Measurements from ENCODE around the gene SLITRK5. TPM values are rescaled to one million over a fixed set of nuclear protein-coding genes. Genes with fewer than 3 reads are reported as not detected.

SLITRK5 gene
- total RNA-seq, result under 1 TPM; 0.02 to 0.03 TPM

- Mint-ChIP-seq H3K9me3 (no peaks in the 10 kb centered on the region), H3K27me3 (peaks cover 20 to 38% of the 10 kb centered on the region in 2 donors), H3K36me3 (peaks cover 6% of the 10 kb centered on the region), H3K4me3 (peak within 1 kb of the TSS; percentile 78), H3K27ac (no peak within 1 kb of the TSS), H3K4me1 (ENCODE audit: low read depth in 2 of 2) (peaks cover 24 to 25% of the 10 kb centered on the region in 2 donors)
- DNase-seq (ENCODE audit: low spot score), result peak; percentile 75
- peak; percentile 94 to 96 for ATAC-seq
These were observed at the start of gene SLITRK5 for GRCh38 chr13:87671031-87671752. SLITRK5 (plus strand) TSS chr13:87671371; CDS start chr13:87675389, 4,018 bp downstream.

GRCh38 chr13:87622971-87623370, 48.2 kb upstream of the SLITRK5 start:
- H3K36me3 Mint-ChIP-seq, result no peaks in the 10 kb centered on the region
- no peak overlapping the region for H3K4me3 Mint-ChIP-seq
- DNase-seq (ENCODE audit: low spot score) (no peak), ATAC-seq (no peak)
- H3K27ac Mint-ChIP-seq, result no peak overlapping the region
- peaks cover 9% of the 10 kb centered on the region for H3K9me3 Mint-ChIP-seq
- H3K4me1 Mint-ChIP-seq (ENCODE audit: low read depth in 2 of 2), result no peaks in the 10 kb centered on the region
- no peaks in the 10 kb centered on the region for H3K27me3 Mint-ChIP-seq

GRCh38 chr13:87656306-87656705, 14.9 kb upstream of the SLITRK5 start:
- Mint-ChIP-seq H3K4me1 (ENCODE audit: low read depth in 2 of 2) (no peaks in the 10 kb centered on the region), H3K27me3 (peaks cover 0 to 5% of the 10 kb centered on the region in 2 donors), H3K27ac (no peak overlapping the region), H3K36me3 (no peaks in the 10 kb centered on the region), H3K9me3 (no peaks in the 10 kb centered on the region), H3K4me3 (no peak overlapping the region)
- ATAC-seq, result no peak
- DNase-seq (ENCODE audit: low spot score), result no peak

GRCh38 chr13:87661471-87661870, 9.7 kb upstream of the SLITRK5 start:
- Mint-ChIP-seq H3K4me1 (ENCODE audit: low read depth in 2 of 2) (no peaks in the 10 kb centered on the region), H3K36me3 (no peaks in the 10 kb centered on the region), H3K27ac (no peak overlapping the region), H3K27me3 (peaks cover 0 to 6% of the 10 kb centered on the region in 2 donors), H3K9me3 (no peaks in the 10 kb centered on the region), H3K4me3 (no peak overlapping the region)
- DNase-seq (ENCODE audit: low spot score) (no peak), ATAC-seq (no peak)

- H3K27ac Mint-ChIP-seq, result no peak overlapping the region
- no peaks in the 10 kb centered on the region for H3K9me3 Mint-ChIP-seq
- H3K4me1 Mint-ChIP-seq (ENCODE audit: low read depth in 2 of 2), result peaks cover 9% of the 10 kb centered on the region in 2 donors
- ATAC-seq, result no peak
- no peaks in the 10 kb centered on the region for H3K36me3 Mint-ChIP-seq
- peaks cover 8 to 9% of the 10 kb centered on the region in 2 donors for H3K27me3 Mint-ChIP-seq
- no peak overlapping the region for H3K4me3 Mint-ChIP-seq
- no peak for DNase-seq (ENCODE audit: low spot score)
These were observed 4.3 kb upstream of the SLITRK5 start for GRCh38 chr13:87666831-87667230.

- Mint-ChIP-seq H3K4me1 (ENCODE audit: low read depth in 2 of 2) (peaks cover 11 to 12% of the 10 kb centered on the region in 2 donors), H3K27ac (no peak overlapping the region), H3K27me3 (peaks cover 10 to 13% of the 10 kb centered on the region in 2 donors), H3K4me3 (no peak overlapping the region), H3K36me3 (peaks cover 4% of the 10 kb centered on the region), H3K9me3 (no peaks in the 10 kb centered on the region)
- no peak for DNase-seq (ENCODE audit: low spot score)
- ATAC-seq, result no peak
These were observed 3.5 kb upstream of the SLITRK5 start for GRCh38 chr13:87667686-87668085.

GRCh38 chr13:87669379-87669978, 1.7 kb upstream of the SLITRK5 start:
- peaks cover 20 to 30% of the 10 kb centered on the region in 2 donors for H3K27me3 Mint-ChIP-seq

GRCh38 chr13:87671753-87672605, 808 bp downstream of the SLITRK5 start:
- ATAC-seq (peak; percentile 34 to 59), DNase-seq (ENCODE audit: low spot score) (no peak)
- peak overlapping the region; percentile 92 for H3K4me3 Mint-ChIP-seq
- peaks cover 6% of the 10 kb centered on the region for H3K36me3 Mint-ChIP-seq
- no peaks in the 10 kb centered on the region for H3K9me3 Mint-ChIP-seq
- peaks cover 24 to 25% of the 10 kb centered on the region in 2 donors for H3K4me1 Mint-ChIP-seq (ENCODE audit: low read depth in 2 of 2)
- H3K27me3 Mint-ChIP-seq, result peaks cover 19 to 38% of the 10 kb centered on the region in 2 donors
- H3K27ac Mint-ChIP-seq, result no peak overlapping the region

More at GRCh38 chr13:87669379-87669978, 1.7 kb upstream of the SLITRK5 start:
- no peaks in the 10 kb centered on the region for H3K9me3 Mint-ChIP-seq
- DNase-seq (ENCODE audit: low spot score), result no peak
- ATAC-seq, result no peak
- no peak overlapping the region for H3K4me3 Mint-ChIP-seq
- H3K36me3 Mint-ChIP-seq, result peaks cover 6% of the 10 kb centered on the region
- no peak overlapping the region for H3K27ac Mint-ChIP-seq
- H3K4me1 Mint-ChIP-seq (ENCODE audit: low read depth in 2 of 2), result peaks cover 24 to 25% of the 10 kb centered on the region in 2 donors

GRCh38 chr13:87674247-87674738, 3.1 kb downstream of the SLITRK5 start:
- Mint-ChIP-seq H3K27me3 (peaks cover 28 to 38% of the 10 kb centered on the region in 2 donors), H3K27ac (no peak overlapping the region), H3K4me3 (peak overlapping the region; percentile 92), H3K36me3 (peaks cover 6% of the 10 kb centered on the region), H3K4me1 (ENCODE audit: low read depth in 2 of 2) (peaks cover 36 to 37% of the 10 kb centered on the region in 2 donors), H3K9me3 (no peaks in the 10 kb centered on the region)
- DNase-seq (ENCODE audit: low spot score) (no peak), ATAC-seq (no peak)

GRCh38 chr13:87675851-87676250, 4.7 kb downstream of the SLITRK5 start:
- Mint-ChIP-seq H3K36me3 (peaks cover 6% of the 10 kb centered on the region), H3K27ac (no peak overlapping the region), H3K27me3 (peaks cover 28 to 36% of the 10 kb centered on the region in 2 donors), H3K4me3 (no peak overlapping the region), H3K4me1 (ENCODE audit: low read depth in 2 of 2) (peaks cover 35 to 36% of the 10 kb centered on the region in 2 donors), H3K9me3 (no peaks in the 10 kb centered on the region)
- ATAC-seq, result no peak
- no peak for DNase-seq (ENCODE audit: low spot score)

GRCh38 chr13:87676254-87677042, 5.3 kb downstream of the SLITRK5 start:
- DNase-seq (ENCODE audit: low spot score) (no peak), ATAC-seq (no peak)
- Mint-ChIP-seq H3K4me3 (no peak overlapping the region), H3K27ac (no peak overlapping the region), H3K9me3 (no peaks in the 10 kb centered on the region), H3K36me3 (peaks cover 6% of the 10 kb centered on the region), H3K4me1 (ENCODE audit: low read depth in 2 of 2) (peaks cover 29 to 30% of the 10 kb centered on the region in 2 donors), H3K27me3 (peaks cover 28 to 30% of the 10 kb centered on the region in 2 donors)

- Mint-ChIP-seq H3K4me3 (peak overlapping the region; percentile 83), H3K27ac (no peak overlapping the region), H3K9me3 (no peaks in the 10 kb centered on the region), H3K4me1 (ENCODE audit: low read depth in 2 of 2) (peaks cover 27 to 28% of the 10 kb centered on the region in 2 donors), H3K27me3 (peaks cover 27 to 29% of the 10 kb centered on the region in 2 donors), H3K36me3 (peaks cover 6% of the 10 kb centered on the region)
- ATAC-seq (no peak), DNase-seq (ENCODE audit: low spot score) (no peak)
These were observed 5.9 kb downstream of the SLITRK5 start for GRCh38 chr13:87677043-87677495.

Data from natural killer cell treated with Interleukin-12 subunit alpha and Interleukin-12 subunit beta and Interleukin-15 and Interleukin-18, amount 100 ng/mL, for 72 hours (primary cell).